Measurements from ENCODE around the gene AKAIN1.

DNA sequence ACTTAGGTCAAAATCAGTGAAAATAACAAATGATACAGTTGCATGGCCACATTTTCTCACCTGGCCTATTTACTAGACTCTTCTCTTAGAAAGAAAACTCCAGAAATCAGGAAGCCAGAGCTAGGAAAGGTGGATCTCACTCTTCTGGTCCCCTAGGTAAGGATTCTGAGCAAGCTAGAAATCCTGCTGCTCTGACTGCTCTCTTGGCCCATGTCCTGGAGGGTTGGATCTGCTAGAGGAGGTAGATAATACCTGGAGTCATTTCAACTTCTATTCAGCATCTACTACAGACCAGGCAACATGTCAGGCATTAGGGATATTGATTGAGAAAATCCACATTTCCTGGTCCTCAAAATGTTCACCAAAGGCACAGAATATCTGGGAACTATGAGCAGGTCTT lies 34.9 kb downstream of the AKAIN1 start:
- TF ChIP-seq, protein P1, sequence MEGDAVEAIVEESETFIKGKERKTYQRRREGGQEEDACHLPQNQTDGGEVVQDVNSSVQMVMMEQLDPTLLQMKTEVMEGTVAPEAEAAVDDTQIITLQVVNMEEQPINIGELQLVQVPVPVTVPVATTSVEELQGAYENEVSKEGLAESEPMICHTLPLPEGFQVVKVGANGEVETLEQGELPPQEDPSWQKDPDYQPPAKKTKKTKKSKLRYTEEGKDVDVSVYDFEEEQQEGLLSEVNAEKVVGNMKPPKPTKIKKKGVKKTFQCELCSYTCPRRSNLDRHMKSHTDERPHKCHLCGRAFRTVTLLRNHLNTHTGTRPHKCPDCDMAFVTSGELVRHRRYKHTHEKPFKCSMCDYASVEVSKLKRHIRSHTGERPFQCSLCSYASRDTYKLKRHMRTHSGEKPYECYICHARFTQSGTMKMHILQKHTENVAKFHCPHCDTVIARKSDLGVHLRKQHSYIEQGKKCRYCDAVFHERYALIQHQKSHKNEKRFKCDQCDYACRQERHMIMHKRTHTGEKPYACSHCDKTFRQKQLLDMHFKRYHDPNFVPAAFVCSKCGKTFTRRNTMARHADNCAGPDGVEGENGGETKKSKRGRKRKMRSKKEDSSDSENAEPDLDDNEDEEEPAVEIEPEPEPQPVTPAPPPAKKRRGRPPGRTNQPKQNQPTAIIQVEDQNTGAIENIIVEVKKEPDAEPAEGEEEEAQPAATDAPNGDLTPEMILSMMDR (IDR thresholded peaks at IDR 0.05): no peak
- TF ChIP-seq POLR2A (IDR thresholded peaks at IDR 0.05): no peak
